ENCODE measurements around the gene ANKIB1.

The ANKIB1 gene

DNA sequence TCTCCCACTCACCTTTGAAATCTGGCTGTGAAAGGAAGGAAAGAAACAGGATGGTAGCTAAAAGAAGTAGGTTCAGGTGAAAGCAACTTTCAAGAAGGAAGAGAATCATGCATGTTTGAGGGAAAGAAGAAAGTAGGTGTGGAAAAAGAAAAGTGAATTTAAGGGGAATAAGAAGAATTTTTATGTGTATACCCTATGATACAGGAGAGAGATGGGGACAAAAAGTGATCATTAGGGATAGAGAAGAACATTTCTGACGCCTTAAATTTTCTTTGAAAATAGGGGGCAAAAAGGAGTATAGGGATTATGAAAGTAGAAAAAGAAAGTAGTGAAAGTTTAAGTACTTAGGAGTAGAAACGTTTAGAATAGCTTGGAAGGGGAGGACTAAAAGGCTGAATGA, 15.2 kb upstream of the ANKIB1 start:
- no peaks in the 10 kb centered on the region for H3K27me3 ChIP-seq (ENCODE audit: insufficient read depth, low read length, poor library complexity, severe bottlenecking)
- no peaks in the 10 kb centered on the region for H3K79me2 ChIP-seq (ENCODE audit: insufficient read depth, low read length)
- no peak overlapping the region for H3K4me2 ChIP-seq (ENCODE audit: low read depth, low read length, poor library complexity, severe bottlenecking)
- no peaks in the 10 kb centered on the region for H3F3A ChIP-seq (ENCODE audit: low read depth)
- no peaks in the 10 kb centered on the region for H3K9me2 ChIP-seq (replicated peaks; ENCODE audit: low read depth, low read length)
- TF ChIP-seq CTCF (conservative IDR thresholded peaks at IDR 0.05; ENCODE audit: low read length) (no peak), EZH2phosphoT487 (IDR thresholded peaks at IDR 0.05; ENCODE audit: borderline replicate concordance) (no peak)
- peaks cover 32% of the 10 kb centered on the region for H3K36me3 ChIP-seq (ENCODE audit: insufficient read depth, low read length)
- no peak overlapping the region for H3K9ac ChIP-seq (ENCODE audit: low read depth, low read length, poor library complexity, severe bottlenecking)
- no peak overlapping the region for H2AFZ ChIP-seq (ENCODE audit: low read length)
- H3K4me1 ChIP-seq (ENCODE audit: insufficient read depth, low read length, poor library complexity, severe bottlenecking) = no peaks in the 10 kb centered on the region
- no peaks in the 10 kb centered on the region for H3K9me3 ChIP-seq (ENCODE audit: insufficient read depth, low read depth, low read length)
- H3K4me3 ChIP-seq (ENCODE audit: low read length, poor library complexity, severe bottlenecking) = no peak overlapping the region
- no peaks in the 10 kb centered on the region for H4K20me1 ChIP-seq (ENCODE audit: insufficient read depth, low read length, poor library complexity, severe bottlenecking)

DNA sequence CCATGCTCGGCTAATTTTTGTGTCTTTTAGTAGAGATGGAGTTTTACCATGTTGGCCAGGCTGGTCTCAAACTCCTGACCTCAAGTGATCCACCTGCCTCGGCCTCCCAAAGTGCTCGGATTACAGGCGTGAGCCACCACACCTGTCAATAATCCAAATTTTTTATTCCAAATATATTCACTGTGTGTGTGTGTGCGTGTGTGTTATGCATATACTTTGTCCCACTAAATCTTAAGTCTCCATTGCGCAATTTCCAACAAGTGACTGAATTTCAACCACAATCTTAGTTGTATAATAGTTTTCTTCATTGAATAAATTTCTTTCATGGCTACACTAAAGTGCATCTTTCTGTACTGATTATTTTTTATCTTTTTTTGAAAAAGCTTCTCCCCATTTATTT, 2.8 kb upstream of the ANKIB1 start:
- Histone ChIP-seq H3K79me2 (ENCODE audit: insufficient read depth, low read length) (peaks cover 56% of the 10 kb centered on the region), H3K4me3 (ENCODE audit: low read length, poor library complexity, severe bottlenecking) (peak overlapping the region; percentile 92), H3F3A (ENCODE audit: low read depth) (0 out of 2 replicates have a peak, but pooled peaks cover 4% of the 10 kb centered on the region), H3K27me3 (ENCODE audit: insufficient read depth, low read length, poor library complexity, severe bottlenecking) (no peaks in the 10 kb centered on the region), H3K9me3 (ENCODE audit: insufficient read depth, low read depth, low read length) (no peaks in the 10 kb centered on the region), H3K4me1 (ENCODE audit: insufficient read depth, low read length, poor library complexity, severe bottlenecking) (peaks cover 40% of the 10 kb centered on the region), H3K9me2 (replicated peaks; ENCODE audit: low read depth, low read length) (no peaks in the 10 kb centered on the region), H3K36me3 (ENCODE audit: insufficient read depth, low read length) (peaks cover 17% of the 10 kb centered on the region; the same call in 1 of the 2 replicates), H3K9ac (ENCODE audit: low read depth, low read length, poor library complexity, severe bottlenecking) (no peak overlapping the region), H4K20me1 (ENCODE audit: insufficient read depth, low read length, poor library complexity, severe bottlenecking) (peaks cover 32% of the 10 kb centered on the region), H3K4me2 (ENCODE audit: low read depth, low read length, poor library complexity, severe bottlenecking) (peak overlapping the region; percentile 90), H2AFZ (ENCODE audit: low read length) (no peak overlapping the region)
- no peak for TF ChIP-seq EZH2phosphoT487 (IDR thresholded peaks at IDR 0.05; ENCODE audit: borderline replicate concordance)
- TF ChIP-seq CTCF (conservative IDR thresholded peaks at IDR 0.05; ENCODE audit: low read length) = no peak

DNA sequence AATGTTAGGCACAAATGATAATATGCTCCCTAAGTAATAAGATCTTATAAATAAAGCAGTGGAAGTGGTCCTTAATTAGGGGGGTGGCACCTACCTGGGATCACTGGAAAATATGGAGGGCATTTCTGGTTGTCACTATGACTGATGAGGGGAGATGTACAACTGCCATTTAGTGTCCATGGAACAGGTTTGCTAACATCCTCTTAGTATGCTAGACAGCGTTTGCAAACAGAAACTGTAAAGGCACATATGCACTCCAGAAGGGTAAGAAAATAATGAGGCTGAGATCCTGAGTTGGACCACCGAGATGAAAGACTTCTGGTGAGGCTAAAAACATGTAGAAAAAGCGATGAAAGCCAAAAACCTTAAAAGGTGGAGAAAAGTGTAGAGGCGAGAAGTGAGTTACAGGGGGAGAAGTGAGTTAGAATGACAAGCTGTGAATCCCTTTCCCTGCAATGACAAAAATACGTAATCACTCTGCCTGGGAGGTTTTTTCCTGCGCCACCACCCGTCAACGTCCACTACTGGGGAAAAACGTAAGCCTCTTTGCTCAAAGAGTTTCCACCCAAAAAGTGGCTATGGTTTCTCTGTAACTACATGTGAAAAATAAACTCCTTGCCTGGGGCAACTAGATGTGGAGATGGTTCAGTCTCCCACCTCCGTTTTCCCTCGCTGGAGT, 827 bp upstream of the ANKIB1 start:
- Histone ChIP-seq H4K20me1 (ENCODE audit: insufficient read depth, low read length, poor library complexity, severe bottlenecking) (peaks cover 40% of the 10 kb centered on the region), H3K4me1 (ENCODE audit: insufficient read depth, low read length, poor library complexity, severe bottlenecking) (peaks cover 46% of the 10 kb centered on the region), H3K36me3 (ENCODE audit: insufficient read depth, low read length) (0 out of 2 replicates have a peak, but pooled peaks cover 2% of the 10 kb centered on the region), H3K9ac (ENCODE audit: low read depth, low read length, poor library complexity, severe bottlenecking) (peak overlapping the region; percentile 85), H2AFZ (ENCODE audit: low read length) (peak overlapping the region; percentile 97), H3F3A (ENCODE audit: low read depth) (0 out of 2 replicates have a peak, but pooled peaks cover 4% of the 10 kb centered on the region), H3K27me3 (ENCODE audit: insufficient read depth, low read length, poor library complexity, severe bottlenecking) (no peaks in the 10 kb centered on the region), H3K4me3 (ENCODE audit: low read length, poor library complexity, severe bottlenecking) (peak overlapping the region; percentile 92), H3K4me2 (ENCODE audit: low read depth, low read length, poor library complexity, severe bottlenecking) (peak overlapping the region; percentile 90), H3K9me3 (ENCODE audit: insufficient read depth, low read depth, low read length) (no peaks in the 10 kb centered on the region), H3K9me2 (replicated peaks; ENCODE audit: low read depth, low read length) (no peaks in the 10 kb centered on the region), H3K79me2 (ENCODE audit: insufficient read depth, low read length) (peaks cover 75% of the 10 kb centered on the region)
- TF ChIP-seq EZH2phosphoT487 (IDR thresholded peaks at IDR 0.05; ENCODE audit: borderline replicate concordance) (no peak), CTCF (conservative IDR thresholded peaks at IDR 0.05; ENCODE audit: low read length) (no peak; the same call in 1 of the 2 replicates)

Data from Loucy (cell line).